Esophagus muscularis mucosa (tissue), 4 donors: Measurements from ENCODE around the gene LIFR.

ENCODE experiments used
- EP300 ChIP-seq: sonication (generic); formaldehyde crosslinking; IDR thresholded peaks from one replicate; pipeline ENCODE4 v1.6.1; 2017; ENCODE audit warnings: antibody characterized with exemption
- POLR2A ChIP-seq: fragments of 450-650 bp; IDR thresholded peaks from one replicate; pipeline ENCODE4 v1.6.1; 2017; ENCODE audit warnings: antibody characterized with exemption, moderate library complexity, mild to moderate bottlenecking, low read depth
- TF ChIP-seq, protein P1 (sequence below), 3 experiments: fragments of 200-600 bp in 2 of 3; fragments of 450-650 bp in 1 of 3; sonication (generic) in 2 of 3; IDR thresholded peaks; one replicate each; pipeline ENCODE4 v1.5.1; 2017 to 2019; ENCODE audit warnings: antibody characterized with exemption in 3 of 3, mild to moderate bottlenecking in 2 of 3, moderate library complexity in 1 of 3

DNA sequence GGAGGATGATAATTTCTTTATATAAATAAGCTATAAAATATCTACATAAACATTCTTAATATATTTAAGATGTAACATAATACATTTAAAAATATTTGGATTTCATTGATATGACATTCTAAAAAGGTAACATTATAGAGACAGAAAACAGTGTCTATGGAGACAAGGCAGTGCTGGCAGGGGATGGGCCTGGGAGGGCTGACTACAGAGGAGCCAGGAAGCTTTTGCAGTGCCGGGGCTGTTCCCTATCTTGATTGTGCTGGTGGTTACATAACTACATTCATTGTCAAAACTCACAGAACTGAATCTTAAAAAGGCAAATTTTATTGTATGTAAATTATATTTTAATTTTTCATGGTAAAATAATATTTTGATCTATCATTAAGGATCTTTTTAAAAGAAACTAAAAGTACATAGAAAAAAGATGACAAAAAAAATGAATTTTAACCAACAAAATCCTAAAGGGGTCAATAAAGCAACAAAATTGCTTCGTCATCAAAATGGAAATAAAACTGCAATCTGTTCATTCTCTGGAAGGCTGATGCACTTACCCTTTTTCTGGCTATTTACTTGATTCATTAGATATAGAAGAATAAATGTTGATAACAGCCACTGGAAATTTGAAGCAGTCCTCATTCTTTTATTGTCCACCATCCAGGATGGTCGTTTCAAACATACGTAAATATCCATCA, 26.3 kb downstream of the LIFR start:
- TF ChIP-seq EP300 (no peak), POLR2A (no peak)
- TF ChIP-seq, protein P1, sequence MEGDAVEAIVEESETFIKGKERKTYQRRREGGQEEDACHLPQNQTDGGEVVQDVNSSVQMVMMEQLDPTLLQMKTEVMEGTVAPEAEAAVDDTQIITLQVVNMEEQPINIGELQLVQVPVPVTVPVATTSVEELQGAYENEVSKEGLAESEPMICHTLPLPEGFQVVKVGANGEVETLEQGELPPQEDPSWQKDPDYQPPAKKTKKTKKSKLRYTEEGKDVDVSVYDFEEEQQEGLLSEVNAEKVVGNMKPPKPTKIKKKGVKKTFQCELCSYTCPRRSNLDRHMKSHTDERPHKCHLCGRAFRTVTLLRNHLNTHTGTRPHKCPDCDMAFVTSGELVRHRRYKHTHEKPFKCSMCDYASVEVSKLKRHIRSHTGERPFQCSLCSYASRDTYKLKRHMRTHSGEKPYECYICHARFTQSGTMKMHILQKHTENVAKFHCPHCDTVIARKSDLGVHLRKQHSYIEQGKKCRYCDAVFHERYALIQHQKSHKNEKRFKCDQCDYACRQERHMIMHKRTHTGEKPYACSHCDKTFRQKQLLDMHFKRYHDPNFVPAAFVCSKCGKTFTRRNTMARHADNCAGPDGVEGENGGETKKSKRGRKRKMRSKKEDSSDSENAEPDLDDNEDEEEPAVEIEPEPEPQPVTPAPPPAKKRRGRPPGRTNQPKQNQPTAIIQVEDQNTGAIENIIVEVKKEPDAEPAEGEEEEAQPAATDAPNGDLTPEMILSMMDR (IDR thresholded peaks at IDR 0.05), result no peak
